HepG2 (cell line): ENCODE results near the gene TNNI2. TPM values are rescaled to one million over a fixed set of nuclear protein-coding genes. Genes with fewer than 3 reads are reported as not detected.
A peak's percentile ranks its signal among the peaks of the same experiment; 100 is the strongest.

Experiments
- ATAC-seq: fragments of 200-7000 bp; cut with Tn5 transposase; 3 replicates; pipeline ENCODE4 v1.9.1; 2020; ENCODE audit warnings: mild to moderate bottlenecking, moderate library complexity
- BruUV-seq: library from RNA; stranded (reverse); fragments of 400-500 nt; replicated peaks from 2 replicates; lab custom pipeline; 2021; lab: Mats Ljungman, UMichigan
- CTCF ChIA-PET: fragments of 300-600 bp; formaldehyde crosslinking; extraction: SDS; loops from one replicate; lab custom pipeline; 2021; ENCODE audit warnings: low total read pairs, inconsistent platforms, low intra/inter-chr PET ratio; lab: Yijun Ruan, JAX
- POLR2A ChIA-PET: fragments of 350-600 bp; sonication (Branson Sonifier 250); formaldehyde crosslinking; loops from one replicate; lab custom pipeline; 2020; ENCODE audit warnings: antibody characterized with exemption, inconsistent platforms; lab: Yijun Ruan, JAX
- DNase-seq: peaks from one replicate; pipeline ENCODE4 v3.0.0-alpha.2; 2015; ENCODE audit warnings: low spot score
- FAIRE-seq: peaks from 3 replicates; lab custom pipeline; 2011; peaks lifted over from hg19 to GRCh38; lab: Jason Lieb, UNC
- H2AFZ ChIP-seq: one replicate; pipeline ENCODE4 v1.6.1; 2011; ENCODE audit warnings: low read length, inconsistent platforms
- H3K27ac ChIP-seq: fragments of 300-600 bp; 3 replicates; pipeline ENCODE4 v1.8.0; 2011; ENCODE audit warnings: mixed run types, mild to moderate bottlenecking, mixed read lengths, low read length, inconsistent platforms; ENCODE audit not compliant: insufficient read depth; ENCODE audit errors: extremely low read length
- H3K27me3 ChIP-seq, 2 experiments: fragments of 200-600 bp in 1 of 2; 2 replicates in 1 of 2; 3 replicates in 1 of 2; pipeline versions ENCODE4 v1.6.0 to v1.8.0; 2011; ENCODE audit warnings: low read length in 2 of 2, mild to moderate bottlenecking in 2 of 2, moderate library complexity in 2 of 2, inconsistent platforms in 1 of 2; ENCODE audit not compliant: insufficient read depth in 2 of 2, control insufficient read depth in 1 of 2
- H3K36me3 ChIP-seq, 2 experiments: fragments of 200-600 bp in 1 of 2; replicated peaks in 1 of 2; 2 replicates in 1 of 2; 3 replicates in 1 of 2; pipeline versions ENCODE4 v1.5.1 to v1.8.0; 2011; ENCODE audit warnings: low read length in 2 of 2, inconsistent platforms in 1 of 2; ENCODE audit not compliant: insufficient read depth in 2 of 2, control insufficient read depth in 1 of 2
- H3K4me1 ChIP-seq: 2 replicates; pipeline ENCODE4 v1.5.1; 2012; ENCODE audit warnings: low read length, inconsistent platforms; ENCODE audit not compliant: insufficient read depth
- H3K4me2 ChIP-seq: 2 replicates; pipeline ENCODE4 v1.6.0; 2011; ENCODE audit warnings: low read depth, low read length, inconsistent platforms
- H3K4me3 ChIP-seq, 3 experiments: fragments of 200-600 bp in 1 of 3; sonication (generic), shearing (Covaris generic) in 1 of 3; replicated peaks in 1 of 3; 2 replicates each; pipeline ENCODE4 v1.5.1; 2011 to 2016; ENCODE audit warnings: low read length in 3 of 3, inconsistent platforms in 2 of 3, low read depth in 2 of 3, mild to moderate bottlenecking in 2 of 3, control low read depth in 1 of 3, mixed read lengths in 1 of 3; ENCODE audit not compliant: insufficient read depth in 1 of 3
- H3K79me2 ChIP-seq: one replicate; pipeline ENCODE4 v1.6.1; 2011; ENCODE audit warnings: low read length, inconsistent platforms; ENCODE audit not compliant: insufficient read depth
- H3K9ac ChIP-seq: 2 replicates; pipeline ENCODE4 v1.6.0; 2011; ENCODE audit warnings: mild to moderate bottlenecking, low read depth, low read length, inconsistent platforms; ENCODE audit not compliant: insufficient read depth
- H3K9me3 ChIP-seq: 2 replicates; pipeline ENCODE4 v1.5.1; 2012; ENCODE audit warnings: mild to moderate bottlenecking, low read length
- H4K20me1 ChIP-seq: 2 replicates; pipeline ENCODE4 v1.6.0; 2011; ENCODE audit warnings: inconsistent platforms, mild to moderate bottlenecking, low read length, moderate library complexity; ENCODE audit not compliant: insufficient read depth
- ATM ChIP-seq: fragments of 450-650 bp; IDR thresholded peaks from 2 replicates; pipeline ENCODE4 v1.7.1; 2017; ENCODE audit warnings: mild to moderate bottlenecking, borderline replicate concordance
- CAMTA2 ChIP-seq: sonication (generic); formaldehyde crosslinking; IDR thresholded peaks from 2 replicates; pipeline ENCODE4 v1.4.0; 2020; ENCODE audit warnings: mild to moderate bottlenecking, missing genetic modification reagents, borderline replicate concordance
- ESRRA ChIP-seq: sonication (generic); formaldehyde crosslinking; IDR thresholded peaks from 2 replicates; pipeline ENCODE4 v1.5.1; 2020; ENCODE audit warnings: mild to moderate bottlenecking, low read depth, missing genetic modification reagents
- FOSL2 ChIP-seq: sonication (generic); formaldehyde crosslinking; IDR thresholded peaks from 2 replicates; pipeline ENCODE4 v1.4.0; 2020; ENCODE audit warnings: missing genetic modification reagents
- FOXO1 ChIP-seq: sonication (generic); formaldehyde crosslinking; IDR thresholded peaks from 2 replicates; pipeline ENCODE4 v1.4.0; 2020; ENCODE audit warnings: missing genetic modification reagents
- GLI4 ChIP-seq: sonication (generic); formaldehyde crosslinking; IDR thresholded peaks from 2 replicates; pipeline ENCODE4 v1.5.1; 2020; ENCODE audit warnings: missing genetic modification reagents, mild to moderate bottlenecking, moderate library complexity, borderline replicate concordance
- KLF9 ChIP-seq: IDR thresholded peaks from 2 replicates; pipeline ENCODE4 v1.6.1; 2016; ENCODE audit warnings: low read depth
- MAFF ChIP-seq: IDR thresholded peaks from 2 replicates; pipeline ENCODE4 v1.6.1; 2011; ENCODE audit warnings: low read depth, low read length, improper control_type of control experiment
- PAWR ChIP-seq: sonication (generic); formaldehyde crosslinking; IDR thresholded peaks from 2 replicates; pipeline ENCODE4 v1.4.0; 2020; ENCODE audit warnings: missing genetic modification reagents, mild to moderate bottlenecking, borderline replicate concordance
- RARG ChIP-seq: sonication (generic); formaldehyde crosslinking; IDR thresholded peaks from 2 replicates; pipeline ENCODE4 v1.4.0; 2020; ENCODE audit warnings: low read depth, mild to moderate bottlenecking, missing genetic modification reagents
- SALL1 ChIP-seq: sonication (generic); formaldehyde crosslinking; IDR thresholded peaks from 2 replicates; pipeline ENCODE4 v1.8.0; 2022; ENCODE audit warnings: mild to moderate bottlenecking, missing genetic modification reagents
- SMARCE1 ChIP-seq: fragments of 450-650 bp; IDR thresholded peaks from 2 replicates; pipeline ENCODE4 v1.6.1; 2017; ENCODE audit warnings: borderline replicate concordance
- SMYD3 ChIP-seq: sonication (generic); formaldehyde crosslinking; IDR thresholded peaks from 2 replicates; pipeline ENCODE4 v1.8.1; 2023; ENCODE audit warnings: mild to moderate bottlenecking, missing genetic modification reagents
- SRSF9 ChIP-seq: fragments of 200-400 bp; formaldehyde crosslinking; IDR thresholded peaks from 2 replicates; pipeline ENCODE4 v1.6.1; 2018; ENCODE audit warnings: borderline replicate concordance, mild to moderate bottlenecking, low read depth, low read length; ENCODE audit not compliant: insufficient read depth, poor library complexity, severe bottlenecking
- TRIM22 ChIP-seq: fragments of 450-650 bp; IDR thresholded peaks from 2 replicates; pipeline ENCODE4 v1.6.1; 2017
- ZFP1 ChIP-seq: IDR thresholded peaks from 2 replicates; pipeline ENCODE4 v1.6.1; 2016
- ZFP62 ChIP-seq: sonication (generic); formaldehyde crosslinking; IDR thresholded peaks from 2 replicates; pipeline ENCODE4 v1.4.0; 2020; ENCODE audit warnings: missing genetic modification reagents
- ZNF264 ChIP-seq: sonication (generic); formaldehyde crosslinking; IDR thresholded peaks from 2 replicates; pipeline ENCODE4 v1.4.0; 2020; ENCODE audit warnings: missing genetic modification reagents
- ZNF468 ChIP-seq: sonication (generic); formaldehyde crosslinking; IDR thresholded peaks from 2 replicates; pipeline ENCODE4 v1.8.0; 2022; ENCODE audit warnings: mild to moderate bottlenecking, moderate library complexity, missing genetic modification reagents
- ZNF530 ChIP-seq: sonication (generic); formaldehyde crosslinking; IDR thresholded peaks from 2 replicates; pipeline ENCODE4 v1.5.0; 2020; ENCODE audit warnings: low read depth, mild to moderate bottlenecking, missing genetic modification reagents
- ZNF572 ChIP-seq: sonication (generic); formaldehyde crosslinking; IDR thresholded peaks from 2 replicates; pipeline ENCODE4 v1.5.1; 2020; ENCODE audit warnings: mild to moderate bottlenecking, missing genetic modification reagents
- ZNF589 ChIP-seq: sonication (generic); formaldehyde crosslinking; conservative IDR thresholded peaks from 2 replicates; pipeline ENCODE4 v1.8.0; 2022; ENCODE audit warnings: mild to moderate bottlenecking, moderate library complexity, missing genetic modification reagents
- ZNF629 ChIP-seq: sonication (generic); formaldehyde crosslinking; conservative IDR thresholded peaks from 2 replicates; pipeline ENCODE4 v1.5.0; 2020; ENCODE audit warnings: missing genetic modification reagents
- WGBS: methylation state at CpG from one replicate; pipeline ENCODE4 v1.1.6; 2017; ENCODE audit warnings: low lambda C conversion rate; 5-methylcytosine and 5-hydroxymethylcytosine counted together
- in situ Hi-C: cut with HindIII; loops from 2 replicates; pipeline ENCODE4 v1.10.0; 2017; ENCODE audit warnings: low pct_unique_long_range_greater_than_20kb; ENCODE audit not compliant: extremely low pct_ligation_motif_present
- intact Hi-C: fragments of 100-400 bp; cut with micrococcal nuclease; formaldehyde crosslinking; loops from one replicate; pipeline ENCODE4 v1.10.0; 2022; ENCODE audit not compliant: unreplicated experiment
- polyA plus RNA-seq, 8 experiments: library from polyadenylated mRNA; depleted of rRNA in 3 of 8; stranded (reverse) in 7 of 8; unstranded in 1 of 8; fragments of >200 nt; fragmentation: Illumina TruSeq in 4 of 8; extraction: Trizol in 4 of 8; gene quantifications; 2 replicates each; pipeline versions ENCODE4 v1.2.1 to v1.2.3, GENCODE V29; 2011 to 2016; ENCODE audit warnings: low read depth in 4 of 8, missing spikeins in 1 of 8, mixed read lengths in 1 of 8; ENCODE audit not compliant: insufficient read depth in 1 of 8
- total RNA-seq, 5 experiments: library from RNA; depleted of rRNA; stranded (reverse); fragments of >200 nt; fragmentation: Illumina TruSeq; extraction: Trizol; gene quantifications; 2 replicates each; pipeline ENCODE4 v1.2.3, GENCODE V29; 2016; ENCODE audit warnings: low read depth in 1 of 5

TNNI2 gene
- total and polyA plus RNA-seq, 2 of the 13 experiments (the other 11 are each of a cell fraction or from before 2014, with no cell fraction given), result 7.2 to 12.0 TPM

GRCh38 chr11:1858154-1858553, 19.4 kb downstream of the TNNI2 start:
- no peak overlapping the region for H3K27ac ChIP-seq
- no peak for ATAC-seq
- intact Hi-C loops, result no loop called here
- H2AFZ ChIP-seq, result no peak overlapping the region
- H3K79me2 ChIP-seq, result no peaks in the 10 kb centered on the region
- DNase-seq, result no peak
- ChIA-PET POLR2A (no interaction called here), CTCF (no interaction called here)
- H3K9me3 ChIP-seq, result no peaks in the 10 kb centered on the region
- peaks cover 18 to 60% of the 10 kb centered on the region in 2 experiments for H3K27me3 ChIP-seq
- no peaks in the 10 kb centered on the region for H4K20me1 ChIP-seq
- in situ Hi-C loops, result no loop called here
- TF ChIP-seq SMARCE1 (no peak), PAWR (CRISPR knock-in tag) (no peak), ZFP1 (CRISPR knock-in tag) (no peak), SMYD3 (no peak), FOSL2 (CRISPR knock-in tag) (no peak), ZNF629 (CRISPR knock-in tag) (0 out of 2 replicates have a peak, but pooled peaks have one; percentile 39)
- no TSS peak for BruUV-seq
- no peak overlapping the region for H3K4me2 ChIP-seq
- no peak overlapping the region for H3K9ac ChIP-seq
- no peaks in the 10 kb centered on the region for H3K36me3 ChIP-seq
- no peak overlapping the region for H3K4me3 ChIP-seq
- no CpG with 5 or more reads among the region's 9 CpGs for WGBS
- FAIRE-seq, result no peak
- no peaks in the 10 kb centered on the region for H3K4me1 ChIP-seq

GRCh38 chr11:1858576-1858975, 19.8 kb downstream of the TNNI2 start:
- H3K79me2 ChIP-seq, result no peaks in the 10 kb centered on the region
- no TSS peak for BruUV-seq
- no peak for FAIRE-seq
- ChIA-PET CTCF (no interaction called here), POLR2A (no interaction called here)
- WGBS, result 6% methylated on average over 6 of the region's 7 CpGs
- in situ Hi-C loops, result no loop called here
- H3K9ac ChIP-seq, result no peak overlapping the region
- no peak overlapping the region for H3K27ac ChIP-seq
- intact Hi-C loops, result no loop called here
- no peak for ATAC-seq
- H3K4me3 ChIP-seq, result no peak overlapping the region
- no peak overlapping the region for H3K4me2 ChIP-seq
- no peaks in the 10 kb centered on the region for H4K20me1 ChIP-seq
- no peak overlapping the region for H2AFZ ChIP-seq
- H3K36me3 ChIP-seq, result no peaks in the 10 kb centered on the region
- H3K27me3 ChIP-seq, result peaks cover 20 to 60% of the 10 kb centered on the region in 2 experiments
- H3K4me1 ChIP-seq, result no peaks in the 10 kb centered on the region
- no peak for DNase-seq
- H3K9me3 ChIP-seq, result no peaks in the 10 kb centered on the region
- no peak for TF ChIP-seq SALL1
- no peak for TF ChIP-seq ZNF572 (CRISPR knock-in tag)
- no peak for TF ChIP-seq RARG
- TF ChIP-seq ZFP62, result no peak
- no peak for TF ChIP-seq KLF9 (CRISPR knock-in tag)
- TF ChIP-seq ZNF530 (CRISPR knock-in tag), result no peak
- TF ChIP-seq MAFF, result no peak
- no peak for TF ChIP-seq GLI4 (CRISPR knock-in tag)
- TF ChIP-seq FOXO1 (CRISPR knock-in tag), result no peak
- TF ChIP-seq ZNF589 (CRISPR knock-in tag), result no peak
- no peak for TF ChIP-seq ATM
- TF ChIP-seq SRSF9, result no peak
- TF ChIP-seq TRIM22, result no peak
- TF ChIP-seq ESRRA (CRISPR knock-in tag), result no peak
- no peak for TF ChIP-seq CAMTA2 (CRISPR knock-in tag)
- TF ChIP-seq ZNF264 (CRISPR knock-in tag), result no peak
- TF ChIP-seq ZNF468 (CRISPR knock-in tag), result no peak
- no peak for TF ChIP-seq FOSL2 (CRISPR knock-in tag)
